Stimulated activated CD8-positive, alpha-beta memory T cell treated with anti-CD3 and anti-CD28 coated beads, Interleukin-4, amount 100 ng/mL, for 24 hours (primary cell): ENCODE data around the gene CTSH.
A peak's percentile ranks its signal among the peaks of the same experiment; 100 is the strongest.
"Not testable (repeated sequence)": the region's sequence is repeated elsewhere in the genome, so short reads cannot be mapped to it uniquely, and the experiment has no call there.

ENCODE experiments used
- DNase-seq: peaks from one replicate; pipeline ENCODE4 v3.0.0-alpha.2; 2020; ENCODE audit warnings: low read depth

CTSH gene

GRCh38 chr15:78880813-78881212, 64.0 kb downstream of the CTSH start:
- no peak for DNase-seq

- no peak for DNase-seq
These were observed 64.7 kb downstream of the CTSH start for GRCh38 chr15:78880242-78880533.

GRCh38 chr15:78879517-78880241, 65.2 kb downstream of the CTSH start:
- no peak for DNase-seq

- DNase-seq: no peak
These were observed 66.5 kb downstream of the CTSH start for GRCh38 chr15:78878356-78878755.

- not testable (repeated sequence) for DNase-seq
These were observed 67.9 kb downstream of the CTSH start for GRCh38 chr15:78876954-78877353.

- no peak for DNase-seq
These were observed 69.5 kb downstream of the CTSH start for GRCh38 chr15:78875107-78875914.

- DNase-seq: no peak
These were observed 70.8 kb downstream of the CTSH start for GRCh38 chr15:78873793-78874765.

GRCh38 chr15:78872972-78873792, 71.7 kb downstream of the CTSH start:
- DNase-seq: peak; percentile 86

- peak; percentile 96 for DNase-seq
These were observed 72.5 kb downstream of the CTSH start, which contains the start of gene MORF4L1 for GRCh38 chr15:78872155-78872971. Gene MORF4L1, plus strand, starts transcription at chr15:78872890. Its CDS starts 128 bp downstream, at chr15:78873018.

- not testable (repeated sequence) for DNase-seq
These were observed 73.2 kb downstream of the CTSH start for GRCh38 chr15:78871483-78872127.
